ENCODE results near the gene PLIN3. TPM values are rescaled to one million over a fixed set of nuclear protein-coding genes. Genes with fewer than 3 reads are reported as not detected.
A peak's percentile ranks its signal among the peaks of the same experiment; 100 is the strongest.
"Not testable (repeated sequence)": the region's sequence is repeated elsewhere in the genome, so short reads cannot be mapped to it uniquely, and the experiment has no call there.

Gene PLIN3
- polyA plus RNA-seq, 4 donors: 77.3 to 190 (median 145) TPM

DNA sequence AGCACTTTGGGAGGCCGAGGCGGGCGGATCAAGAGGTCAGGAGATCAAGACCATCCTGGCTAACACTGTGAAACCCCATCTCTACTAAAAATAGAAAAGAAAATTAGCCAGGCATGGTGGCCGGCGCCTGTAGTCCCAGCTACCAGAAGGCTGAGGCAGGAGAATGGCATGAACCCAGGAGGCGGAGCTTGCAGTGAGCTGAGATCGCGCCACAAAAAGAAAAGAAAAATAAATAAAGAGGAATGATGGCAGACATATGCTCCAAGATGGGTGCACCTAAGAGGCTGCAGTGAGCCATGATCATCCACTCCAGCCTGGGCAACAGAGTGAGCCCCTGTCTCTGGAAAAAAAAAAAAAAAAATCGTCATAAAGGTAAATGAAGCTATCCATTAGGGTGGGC, 21.5 kb downstream of the PLIN3 start:
- not testable (repeated sequence) for H3K27ac ChIP-seq (ENCODE audit: low read depth in 1 of 3, low read length in 2 of 3); H3K4me3 ChIP-seq (ENCODE audit: low read depth in 1 of 3, low read length in 3 of 3); FAIRE-seq; H3K9me3 ChIP-seq (ENCODE audit: control insufficient read depth in 2 of 2, insufficient read depth in 1 of 2, low read depth in 1 of 2, low read length in 1 of 2); DNase-seq; H3K27me3 ChIP-seq (ENCODE audit: control insufficient read depth in 3 of 3, insufficient read depth in 3 of 3, low read length in 3 of 3)
- Histone ChIP-seq H3K4me1 (ENCODE audit: control insufficient read depth in 3 of 3, insufficient read depth in 2 of 3, low read depth in 1 of 3, low read length in 2 of 3) (peaks cover 0 to 22% (median 0%) of the 10 kb centered on the region in 3 donors), H3K36me3 (ENCODE audit: control insufficient read depth in 3 of 3, insufficient read depth in 2 of 3, low read depth in 1 of 3, low read length in 3 of 3) (peaks cover 10 to 87% (median 10%) of the 10 kb centered on the region in 3 donors)
- 63 to 88% (median 83%) methylated on average over 5 to 9 of the region's 9 CpGs for WGBS, 3 donors

DNA sequence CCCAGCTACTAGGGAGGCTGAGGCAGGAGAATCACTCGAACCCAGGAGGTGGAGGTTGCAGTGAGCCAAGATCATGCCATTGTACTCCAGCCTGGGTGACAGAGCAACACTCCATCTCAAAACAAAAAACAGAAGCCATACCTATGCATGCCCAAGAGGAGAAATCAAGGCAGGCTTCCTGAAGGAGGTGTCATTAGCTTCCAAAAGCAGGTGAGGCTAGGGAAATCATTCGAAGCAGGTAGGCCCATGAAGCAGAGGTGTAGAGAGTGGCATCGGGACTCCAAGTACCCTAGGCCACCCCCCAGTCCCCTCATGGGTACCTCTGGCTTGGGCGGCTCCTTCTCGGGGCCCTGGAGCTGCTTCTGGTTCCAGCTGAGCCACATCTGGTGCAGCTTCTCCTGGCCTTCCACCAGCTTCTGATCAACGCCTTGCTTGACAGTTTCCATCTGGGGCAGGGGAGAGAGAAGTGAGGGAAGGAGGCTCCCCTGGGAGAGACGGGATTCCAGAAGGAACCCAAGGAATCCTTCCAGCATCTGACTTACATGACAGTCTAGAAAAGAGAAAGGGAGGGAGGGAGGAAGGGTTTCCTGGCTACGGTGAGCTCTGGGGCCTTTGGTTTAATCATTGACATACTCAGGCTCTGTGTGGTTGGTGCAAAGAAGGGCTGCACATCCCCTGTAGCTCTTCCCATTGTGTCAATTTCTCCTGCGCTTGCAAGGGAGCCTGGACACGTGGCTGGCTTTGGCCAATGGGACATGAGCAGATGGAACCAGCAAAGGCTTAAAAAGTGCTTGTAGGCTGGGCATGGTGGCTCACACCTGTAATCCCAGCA, 22.9 kb downstream of the PLIN3 start:
- Histone ChIP-seq H3K9me3 (ENCODE audit: control insufficient read depth in 2 of 2, insufficient read depth in 1 of 2, low read depth in 1 of 2, low read length in 1 of 2) (no peaks in the 10 kb centered on the region), H3K27me3 (ENCODE audit: control insufficient read depth in 3 of 3, insufficient read depth in 3 of 3, low read length in 3 of 3) (no peaks in the 10 kb centered on the region), H3K4me3 (ENCODE audit: low read depth in 1 of 3, low read length in 3 of 3) (no peak overlapping the region), H3K27ac (ENCODE audit: low read depth in 1 of 3, low read length in 2 of 3) (peak overlapping the region in 1 of 3 donors; percentile 39), H3K4me1 (ENCODE audit: control insufficient read depth in 3 of 3, insufficient read depth in 2 of 3, low read depth in 1 of 3, low read length in 2 of 3) (peaks cover 0 to 22% (median 0%) of the 10 kb centered on the region in 3 donors), H3K36me3 (ENCODE audit: control insufficient read depth in 3 of 3, insufficient read depth in 2 of 3, low read depth in 1 of 3, low read length in 3 of 3) (peaks cover 8 to 86% (median 10%) of the 10 kb centered on the region in 3 donors)
- WGBS, 3 donors: 60 to 73% (median 70%) methylated on average over 10 of the region's 10 CpGs
- FAIRE-seq (no peak), DNase-seq (peak; percentile 42 to 63)

DNA sequence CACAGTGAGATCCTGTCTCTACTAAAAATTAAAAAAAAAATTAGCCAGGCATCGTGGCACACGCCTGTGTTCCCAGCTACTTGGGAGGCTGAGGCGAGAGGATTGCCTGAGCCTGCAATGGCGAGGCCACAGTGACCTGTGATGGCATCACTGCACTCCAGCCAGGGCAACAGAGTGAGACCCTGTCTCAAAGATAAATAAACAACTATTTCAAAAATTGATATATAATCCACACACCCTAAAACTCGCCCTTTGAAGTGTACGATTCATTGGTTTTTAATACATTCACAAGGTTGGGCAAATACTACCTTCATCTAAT, 23.9 kb downstream of the PLIN3 start:
- H3K36me3 ChIP-seq (ENCODE audit: control insufficient read depth in 3 of 3, insufficient read depth in 2 of 3, low read depth in 1 of 3, low read length in 3 of 3): peaks cover 14 to 87% (median 16%) of the 10 kb centered on the region in 3 donors
- H3K4me1 ChIP-seq (ENCODE audit: control insufficient read depth in 3 of 3, insufficient read depth in 2 of 3, low read depth in 1 of 3, low read length in 2 of 3): peaks cover 0 to 22% (median 0%) of the 10 kb centered on the region in 3 donors
- H3K27ac ChIP-seq (ENCODE audit: low read depth in 1 of 3, low read length in 2 of 3): peak overlapping the region in 2 of 3 donors; percentile 18 to 54
- FAIRE-seq (no peak), DNase-seq (no peak)
- 91 to 95% (median 93%) methylated on average over 6 of the region's 6 CpGs for WGBS, 3 donors
- no peak overlapping the region for H3K4me3 ChIP-seq (ENCODE audit: low read depth in 1 of 3, low read length in 3 of 3)
- no peaks in the 10 kb centered on the region for H3K9me3 ChIP-seq (ENCODE audit: control insufficient read depth in 2 of 2, insufficient read depth in 1 of 2, low read depth in 1 of 2, low read length in 1 of 2)
- no peaks in the 10 kb centered on the region for H3K27me3 ChIP-seq (ENCODE audit: control insufficient read depth in 3 of 3, insufficient read depth in 3 of 3, low read length in 3 of 3)

DNA sequence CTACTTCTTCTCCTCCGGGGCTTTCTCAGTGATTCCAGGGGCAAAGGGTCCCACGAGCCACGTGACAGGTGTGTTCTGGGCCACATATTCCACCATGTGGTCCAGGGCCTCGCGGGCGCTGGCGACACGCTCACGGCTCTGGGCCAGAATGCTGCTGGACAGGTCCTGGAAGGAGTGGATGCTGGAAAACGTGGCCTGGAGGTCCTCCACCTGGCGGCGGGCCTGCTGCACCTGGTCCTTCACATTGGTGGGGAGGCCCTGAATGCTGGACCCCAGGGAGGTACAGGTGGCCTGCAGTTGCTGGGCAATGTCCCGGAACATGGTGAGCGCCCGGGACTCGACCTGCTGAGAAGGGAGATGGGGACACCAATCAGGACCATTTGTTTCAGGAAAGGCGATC, 28.3 kb downstream of the PLIN3 start:
- Histone ChIP-seq H3K4me3 (ENCODE audit: low read depth in 1 of 3, low read length in 3 of 3) (no peak overlapping the region), H3K4me1 (ENCODE audit: control insufficient read depth in 3 of 3, insufficient read depth in 2 of 3, low read depth in 1 of 3, low read length in 2 of 3) (peaks cover 0 to 16% (median 0%) of the 10 kb centered on the region in 3 donors), H3K27me3 (ENCODE audit: control insufficient read depth in 3 of 3, insufficient read depth in 3 of 3, low read length in 3 of 3) (no peaks in the 10 kb centered on the region), H3K9me3 (ENCODE audit: control insufficient read depth in 2 of 2, insufficient read depth in 1 of 2, low read depth in 1 of 2, low read length in 1 of 2) (no peaks in the 10 kb centered on the region), H3K36me3 (ENCODE audit: control insufficient read depth in 3 of 3, insufficient read depth in 2 of 3, low read depth in 1 of 3, low read length in 3 of 3) (peaks cover 7 to 65% (median 15%) of the 10 kb centered on the region in 3 donors), H3K27ac (ENCODE audit: low read depth in 1 of 3, low read length in 2 of 3) (no peak overlapping the region)
- DNase-seq (no peak), FAIRE-seq (no peak)
- 91 to 97% (median 96%) methylated on average over 17 of the region's 17 CpGs for WGBS, 3 donors

DNA sequence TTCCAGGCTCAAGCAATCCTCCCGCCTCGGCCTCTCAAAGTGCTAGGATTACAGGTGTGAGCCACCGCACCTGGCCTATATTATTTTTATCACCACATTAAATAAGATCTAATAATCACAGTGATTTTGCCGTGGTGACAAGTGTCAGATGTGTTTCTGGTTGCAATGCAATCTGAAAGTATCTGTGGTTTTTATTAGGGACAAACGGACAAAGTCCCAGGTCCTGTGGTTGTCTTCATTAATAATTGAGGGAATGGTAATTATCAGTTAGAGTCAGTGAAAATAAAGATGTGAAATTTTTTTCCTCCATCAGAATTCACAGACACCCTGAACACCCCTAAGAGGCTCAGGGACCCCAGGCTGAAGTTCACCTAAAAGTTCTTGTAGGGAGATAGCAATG, 34.7 kb downstream of the PLIN3 start:
- 18 to 57% (median 42%) methylated on average over 5 of the region's 5 CpGs for WGBS, 3 donors
- Histone ChIP-seq H3K9me3 (ENCODE audit: control insufficient read depth in 2 of 2, insufficient read depth in 1 of 2, low read depth in 1 of 2, low read length in 1 of 2) (no peaks in the 10 kb centered on the region), H3K27me3 (ENCODE audit: control insufficient read depth in 3 of 3, insufficient read depth in 3 of 3, low read length in 3 of 3) (no peaks in the 10 kb centered on the region), H3K4me3 (ENCODE audit: low read depth in 1 of 3, low read length in 3 of 3) (no peak overlapping the region), H3K4me1 (ENCODE audit: control insufficient read depth in 3 of 3, insufficient read depth in 2 of 3, low read depth in 1 of 3, low read length in 2 of 3) (peaks cover 0 to 25% (median 6%) of the 10 kb centered on the region in 3 donors), H3K36me3 (ENCODE audit: control insufficient read depth in 3 of 3, insufficient read depth in 2 of 3, low read depth in 1 of 3, low read length in 3 of 3) (peaks cover 0 to 9% (median 4%) of the 10 kb centered on the region in 3 donors), H3K27ac (ENCODE audit: low read depth in 1 of 3, low read length in 2 of 3) (peak overlapping the region; percentile 52 to 98 (median 84))
- DNase-seq (peak; percentile 70 to 89), FAIRE-seq (no peak)

DNA sequence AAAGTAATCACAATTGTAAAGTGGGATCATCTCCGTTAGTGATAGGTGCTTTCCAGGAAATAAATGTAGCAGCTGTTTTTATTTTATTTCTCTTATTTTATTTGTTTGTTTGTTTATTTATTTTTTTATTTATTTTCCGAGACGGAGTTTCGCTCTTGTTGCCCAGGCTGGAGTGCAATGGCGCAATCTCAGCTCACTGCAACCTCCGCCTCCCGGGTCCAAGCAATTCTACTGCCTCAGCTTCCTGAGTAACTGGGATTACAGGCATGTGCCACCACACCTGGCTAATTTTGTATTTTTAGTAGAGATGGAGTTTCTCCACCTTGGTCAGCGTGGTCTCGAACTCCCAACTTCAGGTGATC, 35.5 kb downstream of the PLIN3 start:
- FAIRE-seq; DNase-seq; H3K36me3 ChIP-seq (ENCODE audit: control insufficient read depth in 3 of 3, insufficient read depth in 2 of 3, low read depth in 1 of 3, low read length in 3 of 3); H3K27me3 ChIP-seq (ENCODE audit: control insufficient read depth in 3 of 3, insufficient read depth in 3 of 3, low read length in 3 of 3); H3K9me3 ChIP-seq (ENCODE audit: control insufficient read depth in 2 of 2, insufficient read depth in 1 of 2, low read depth in 1 of 2, low read length in 1 of 2): not testable (repeated sequence)
- peaks cover 0 to 25% (median 6%) of the 10 kb centered on the region in 3 donors for H3K4me1 ChIP-seq (ENCODE audit: control insufficient read depth in 3 of 3, insufficient read depth in 2 of 3, low read depth in 1 of 3, low read length in 2 of 3)
- H3K4me3 ChIP-seq (ENCODE audit: low read depth in 1 of 3, low read length in 3 of 3): peak overlapping the region; percentile 91 to 97 (median 95)
- peak overlapping the region; percentile 94 to 99 (median 98) for H3K27ac ChIP-seq (ENCODE audit: low read depth in 1 of 3, low read length in 2 of 3)
- 12 to 29% (median 23%) methylated on average over 9 of the region's 9 CpGs for WGBS, 3 donors

DNA sequence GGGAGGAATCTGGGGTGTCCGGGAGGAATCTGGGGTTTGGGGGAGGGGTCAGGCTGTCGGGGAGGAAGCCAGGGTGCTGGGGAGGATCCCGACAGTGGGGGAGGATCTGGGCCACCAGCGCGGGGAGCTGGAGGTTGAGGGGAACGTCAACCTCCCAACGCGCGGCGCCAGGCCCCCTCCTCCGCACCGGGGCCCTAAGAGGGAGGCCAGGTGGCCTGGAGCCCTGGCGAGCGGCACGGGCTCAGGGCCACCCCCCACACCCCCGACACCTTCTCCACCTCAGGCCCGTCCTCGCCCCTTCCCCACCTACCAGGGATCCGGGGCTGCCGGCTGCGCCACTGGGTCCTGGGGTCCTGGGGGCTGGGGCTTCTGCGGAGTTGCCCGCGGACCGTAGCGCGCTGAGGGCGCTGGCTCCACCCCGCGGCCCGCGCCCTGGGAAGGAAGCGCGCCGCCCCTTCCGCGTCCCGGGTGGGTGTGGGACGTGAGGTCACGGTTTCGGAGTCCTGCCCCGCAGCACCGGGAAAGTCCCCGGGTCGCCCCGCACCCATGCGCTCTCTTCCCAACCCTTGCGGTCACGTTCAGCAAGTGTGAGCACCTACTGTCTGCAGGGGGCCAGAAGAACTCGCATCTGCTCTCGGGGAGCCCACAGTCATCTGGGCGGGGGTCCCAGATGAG, 36.0 kb downstream of the PLIN3 start, which contains the start of gene TICAM1:
TSS of gene TICAM1 (minus strand) at position 409 of the 675 bp plus-strand sequence. CDS start 13,335 bp downstream, outside the sequence.
- WGBS, 3 donors: 0 to 1% (median 1%) methylated on average over 29 to 52 of the region's 52 CpGs
- no peak for FAIRE-seq

DNA sequence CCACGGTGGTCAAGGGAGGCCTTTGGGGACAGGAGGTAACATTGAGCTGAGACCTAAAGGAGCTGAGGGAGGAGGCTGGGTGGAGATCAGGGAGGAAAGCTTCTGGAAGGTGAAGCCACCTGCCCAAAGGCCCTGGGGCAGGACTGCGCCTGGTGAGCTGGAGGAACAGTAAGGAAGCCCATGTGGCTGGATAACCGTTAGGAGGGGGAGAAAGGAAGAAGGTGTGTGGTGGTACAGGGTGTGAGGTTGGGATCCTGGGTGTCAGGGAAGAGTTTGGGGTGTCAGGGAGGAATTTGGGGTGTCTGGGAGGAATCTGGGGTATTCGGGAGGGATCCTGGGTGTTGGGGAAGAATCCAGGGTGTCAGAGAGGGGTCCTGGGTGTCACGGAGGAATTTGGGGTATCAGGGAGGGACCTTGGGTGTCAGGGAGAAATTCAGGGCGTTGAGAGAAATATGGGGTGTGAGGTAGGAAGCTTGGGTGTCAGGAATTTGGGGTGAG, 36.6 kb downstream of the PLIN3 start:
- H3K4me1 ChIP-seq (ENCODE audit: control insufficient read depth in 3 of 3, insufficient read depth in 2 of 3, low read depth in 1 of 3, low read length in 2 of 3): peaks cover 0 to 25% (median 6%) of the 10 kb centered on the region in 3 donors
- FAIRE-seq (no peak), DNase-seq (peak; percentile 39 to 45)
- peaks cover 0 to 2% (median 0%) of the 10 kb centered on the region in 3 donors for H3K36me3 ChIP-seq (ENCODE audit: control insufficient read depth in 3 of 3, insufficient read depth in 2 of 3, low read depth in 1 of 3, low read length in 3 of 3)
- H3K27me3 ChIP-seq (ENCODE audit: control insufficient read depth in 3 of 3, insufficient read depth in 3 of 3, low read length in 3 of 3): no peaks in the 10 kb centered on the region
- peak overlapping the region; percentile 94 to 99 (median 98) for H3K27ac ChIP-seq (ENCODE audit: low read depth in 1 of 3, low read length in 2 of 3)
- no peaks in the 10 kb centered on the region for H3K9me3 ChIP-seq (ENCODE audit: control insufficient read depth in 2 of 2, insufficient read depth in 1 of 2, low read depth in 1 of 2, low read length in 1 of 2)
- WGBS, 3 donors: 16 to 44% (median 26%) methylated on average over 6 of the region's 6 CpGs
- H3K4me3 ChIP-seq (ENCODE audit: low read depth in 1 of 3, low read length in 3 of 3): peak overlapping the region; percentile 91 to 97 (median 95)

More for the DNA sequence above, 36.0 kb downstream of the PLIN3 start, which contains the start of gene TICAM1:
- Histone ChIP-seq H3K4me1 (ENCODE audit: control insufficient read depth in 3 of 3, insufficient read depth in 2 of 3, low read depth in 1 of 3, low read length in 2 of 3) (peaks cover 0 to 25% (median 6%) of the 10 kb centered on the region in 3 donors), H3K4me3 (ENCODE audit: low read depth in 1 of 3, low read length in 3 of 3) (peak within 1 kb of the TSS; percentile 91 to 97 (median 95)), H3K36me3 (ENCODE audit: control insufficient read depth in 3 of 3, insufficient read depth in 2 of 3, low read depth in 1 of 3, low read length in 3 of 3) (no peaks in the 10 kb centered on the region), H3K27ac (ENCODE audit: low read depth in 1 of 3, low read length in 2 of 3) (peak within 1 kb of the TSS; percentile 94 to 99 (median 98)), H3K9me3 (ENCODE audit: control insufficient read depth in 2 of 2, insufficient read depth in 1 of 2, low read depth in 1 of 2, low read length in 1 of 2) (no peaks in the 10 kb centered on the region), H3K27me3 (ENCODE audit: control insufficient read depth in 3 of 3, insufficient read depth in 3 of 3, low read length in 3 of 3) (no peaks in the 10 kb centered on the region)
- peak; percentile 83 to 91 for DNase-seq

All from small intestine (tissue), 7 donors.